CD4-positive, alpha-beta T cell treated with Interleukin-2 at 100 ng/mL for 4 hours (primary cell): Measurements from ENCODE around the gene NBL1.

Experiments used
- DNase-seq: peaks from one replicate; pipeline ENCODE4 v3.0.0-alpha.2; 2020; ENCODE audit warnings: low spot score

Gene NBL1

GRCh38 chr1:19643602-19644394 is at the start of gene NBL1:
NBL1 (plus strand) TSS chr1:19644311; CDS start chr1:19655031, 10,720 bp downstream.
- peak; percentile 69 for DNase-seq

DNA sequence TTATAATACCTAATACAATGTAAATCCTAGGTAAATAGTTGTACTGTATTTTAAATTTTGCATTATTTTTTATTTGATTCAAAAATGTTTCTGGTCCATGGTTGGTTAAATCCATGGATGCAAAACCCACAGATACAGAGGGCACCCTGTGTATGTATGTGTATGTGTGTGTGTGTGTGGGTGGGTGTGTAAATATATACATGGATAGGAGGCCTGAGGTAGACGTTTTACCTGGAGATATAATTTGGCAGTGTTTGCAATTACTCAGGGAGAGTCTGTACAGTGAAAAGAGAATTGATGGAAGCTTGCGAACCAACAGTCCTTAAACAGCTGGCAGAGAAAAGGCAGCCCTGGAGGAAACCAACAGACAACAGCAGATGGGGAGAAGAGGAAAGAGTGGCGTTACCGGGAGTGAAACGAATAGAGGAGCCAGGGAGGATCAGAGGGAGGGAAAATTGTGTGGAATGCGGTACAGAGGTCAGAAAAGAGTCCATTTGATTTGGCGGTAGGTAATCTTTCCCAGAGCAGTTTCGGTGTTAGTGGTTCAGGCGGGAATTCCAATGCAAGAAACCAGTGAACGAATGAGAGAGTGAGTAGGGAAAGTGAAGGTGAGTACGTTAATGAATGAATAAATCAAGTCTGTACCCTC is 47.9 kb upstream of the NBL1 start:
- no peak for DNase-seq

DNA sequence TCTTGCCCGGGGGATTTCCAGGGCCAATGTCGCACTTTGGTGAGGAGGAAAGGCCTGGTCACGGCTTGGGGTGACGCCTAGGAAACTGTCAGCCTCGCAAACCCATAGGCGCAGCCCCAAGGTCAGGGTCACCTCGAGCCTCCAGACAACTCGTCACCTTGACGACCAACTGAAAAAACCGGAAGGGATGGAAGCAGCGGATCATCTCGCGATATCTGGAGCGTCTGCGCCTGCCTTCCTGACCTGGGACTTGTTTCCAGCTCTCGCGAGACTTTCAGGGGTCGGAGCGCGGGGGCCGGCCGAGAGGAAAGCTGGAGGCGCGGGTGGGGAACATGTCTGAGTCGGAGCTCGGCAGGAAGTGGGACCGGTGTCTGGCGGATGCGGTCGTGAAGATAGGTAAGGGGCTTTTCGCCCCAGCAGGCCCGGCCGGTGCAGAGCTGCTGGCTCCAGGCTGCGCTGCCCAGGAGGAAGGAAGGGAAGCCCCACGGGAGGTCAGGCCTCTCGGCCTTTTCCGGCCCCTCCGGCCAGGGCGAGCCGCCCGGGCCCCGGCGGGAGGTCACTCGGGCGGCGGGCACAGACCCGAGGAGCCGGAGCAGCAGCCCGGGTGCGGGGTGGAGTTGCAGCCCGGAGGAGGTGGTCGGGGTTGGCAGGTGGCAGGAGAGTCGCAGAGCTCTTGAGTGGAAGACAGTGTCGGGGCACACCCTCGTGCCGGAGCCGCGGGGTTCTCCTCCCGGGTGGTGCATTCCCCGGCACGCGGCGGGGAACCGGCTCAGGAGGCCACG is 47.2 kb upstream of the NBL1 start:
- DNase-seq: peak; percentile 98

GRCh38 chr1:19597496-19598309 is 46.4 kb upstream of the NBL1 start:
- DNase-seq: peak; percentile 74

DNA sequence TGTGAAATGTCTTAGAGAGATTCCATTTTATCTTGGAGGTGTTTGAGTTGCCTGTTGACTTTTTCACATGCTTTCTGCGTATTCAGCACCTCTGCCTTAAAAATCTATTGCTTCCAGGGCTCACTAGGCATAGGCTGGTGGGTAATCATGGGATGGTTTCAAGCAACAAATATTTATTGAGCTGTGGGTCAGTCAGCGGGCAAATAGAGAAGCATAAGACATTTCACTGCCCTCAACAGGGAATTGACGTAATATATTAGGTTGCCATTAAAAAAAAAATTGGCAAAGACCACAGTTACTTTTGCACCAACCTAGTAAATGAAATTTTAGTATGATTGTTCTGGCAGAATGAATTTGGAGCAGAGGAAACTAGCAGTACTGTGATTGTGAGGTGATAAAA is 44.3 kb upstream of the NBL1 start:
- no peak for DNase-seq

DNA sequence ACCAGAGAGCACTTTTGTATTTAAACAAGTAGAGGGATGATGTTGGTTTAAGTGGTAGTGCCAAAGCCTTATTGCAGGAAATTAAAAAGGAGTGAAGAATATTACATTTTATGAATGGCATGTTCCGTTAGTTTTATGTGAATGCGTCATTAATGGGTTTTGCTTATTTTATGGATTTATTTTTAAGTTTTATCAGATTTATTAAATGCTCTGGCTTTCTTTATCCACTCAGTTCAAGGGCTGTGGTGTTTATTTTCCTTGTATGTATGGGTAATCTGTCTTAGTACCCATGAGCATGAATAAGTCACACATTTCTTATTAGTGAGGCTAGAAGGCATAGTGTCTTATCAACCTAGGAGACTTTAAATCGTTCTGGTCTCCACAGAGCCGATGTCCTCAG is 41.6 kb upstream of the NBL1 start:
- DNase-seq: no peak

DNA sequence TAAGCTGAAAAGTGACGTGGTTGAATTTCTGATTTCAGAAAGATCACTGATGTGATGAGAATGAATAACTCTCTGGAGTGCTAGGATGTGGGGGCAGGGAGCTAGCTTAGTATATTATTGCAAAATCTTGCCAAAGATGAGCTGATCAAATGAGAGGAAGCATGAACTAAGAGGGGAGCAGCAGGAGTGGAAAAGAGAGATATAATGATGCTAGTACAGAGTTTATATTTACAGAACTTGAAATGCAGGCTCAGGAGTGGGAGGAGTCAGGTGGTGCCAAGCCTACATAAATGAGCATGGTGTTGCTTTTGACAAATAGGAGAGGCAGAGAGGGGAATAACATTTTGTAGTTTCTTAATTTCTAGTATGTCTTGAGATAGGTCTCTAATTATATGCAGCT is 38.1 kb upstream of the NBL1 start:
- no peak for DNase-seq

GRCh38 chr1:19606817-19607642 is 37.1 kb upstream of the NBL1 start:
- peak; percentile 71 for DNase-seq

DNA sequence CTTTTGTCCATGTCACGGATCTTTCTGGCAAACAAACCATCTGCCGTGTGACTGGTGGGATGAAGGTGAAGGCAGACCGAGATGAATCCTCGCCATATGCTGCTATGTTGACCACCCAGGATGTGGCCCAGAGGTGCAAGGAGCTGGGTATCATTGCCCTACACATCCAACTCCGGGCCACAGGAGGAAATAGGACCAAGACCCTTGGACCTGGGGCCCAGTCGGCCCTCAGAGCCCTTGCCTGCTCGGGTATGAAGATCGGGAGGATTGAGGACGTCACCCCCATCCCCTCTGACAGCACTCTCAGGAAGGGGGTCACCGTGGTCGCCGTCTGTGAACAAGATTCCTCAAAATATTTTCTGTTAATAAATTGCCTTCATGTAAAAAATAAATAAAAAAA is 35.9 kb upstream of the NBL1 start:
- no peak for DNase-seq

- DNase-seq: no peak
Observed at GRCh38 chr1:19610282-19610981, 33.7 kb upstream of the NBL1 start.

DNA sequence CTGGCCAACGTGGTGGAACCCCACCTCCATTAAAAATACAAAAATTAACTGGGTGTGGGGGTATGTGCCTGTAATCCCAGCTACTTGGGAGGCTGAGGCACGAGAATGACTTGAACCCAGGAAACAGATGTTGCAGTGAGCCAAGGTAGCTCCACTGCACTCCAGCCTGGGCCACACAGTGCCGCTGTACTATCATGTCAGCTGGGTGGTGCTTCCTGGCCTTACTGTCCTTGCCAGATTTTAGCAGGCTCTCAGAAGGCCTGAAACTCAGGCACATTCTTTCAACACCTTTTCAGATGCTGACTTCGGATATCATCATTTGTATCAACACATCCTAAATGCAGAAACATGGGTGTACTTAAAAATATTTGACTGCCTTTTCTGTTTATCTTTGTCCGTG is 31.6 kb upstream of the NBL1 start:
- DNase-seq: no peak

- no peak for DNase-seq
Observed at GRCh38 chr1:19613171-19613703, 30.9 kb upstream of the NBL1 start.

GRCh38 chr1:19615438-19615837 is 28.7 kb upstream of the NBL1 start:
- no peak for DNase-seq

DNA sequence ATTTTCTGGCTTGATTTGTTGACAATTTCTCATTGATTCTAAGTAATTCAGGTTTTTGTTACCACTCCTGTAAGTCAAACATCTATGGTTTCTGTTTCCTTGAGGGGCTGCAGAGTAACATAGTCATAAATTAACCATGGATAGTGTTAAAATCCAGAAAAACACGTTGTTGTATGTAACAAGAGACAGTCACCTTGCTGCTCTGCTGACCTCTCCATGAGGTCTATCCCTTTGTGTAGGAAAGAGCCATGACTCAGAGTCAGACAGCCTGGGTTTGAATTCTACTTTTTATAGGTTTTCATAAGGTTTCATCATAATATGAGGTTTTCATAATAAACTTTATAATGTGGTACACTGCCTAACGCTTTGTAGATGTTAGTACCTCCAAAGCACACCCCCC is 27.6 kb upstream of the NBL1 start:
- DNase-seq: no peak

GRCh38 chr1:19617376-19617775 is 26.7 kb upstream of the NBL1 start:
- DNase-seq: no peak

DNA sequence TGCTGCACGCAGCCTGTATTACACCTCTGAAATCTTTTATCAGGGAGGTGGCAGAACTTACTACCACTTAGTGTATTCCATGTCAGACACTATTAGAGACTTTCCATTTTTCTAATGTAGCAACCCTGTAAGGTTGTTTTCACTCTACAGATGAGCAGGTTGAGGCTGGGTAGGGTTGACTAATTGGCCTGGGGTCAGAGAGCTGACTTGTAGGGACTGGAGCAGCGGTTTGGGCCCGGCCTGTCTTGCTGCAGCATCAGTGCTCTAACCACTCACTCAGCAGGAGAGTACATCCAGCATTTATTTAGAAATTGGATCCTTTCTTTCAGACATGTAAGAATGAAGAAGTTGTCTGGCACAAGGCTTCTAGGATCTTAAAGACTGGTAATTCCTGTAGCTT is 25.7 kb upstream of the NBL1 start:
- DNase-seq: no peak

DNA sequence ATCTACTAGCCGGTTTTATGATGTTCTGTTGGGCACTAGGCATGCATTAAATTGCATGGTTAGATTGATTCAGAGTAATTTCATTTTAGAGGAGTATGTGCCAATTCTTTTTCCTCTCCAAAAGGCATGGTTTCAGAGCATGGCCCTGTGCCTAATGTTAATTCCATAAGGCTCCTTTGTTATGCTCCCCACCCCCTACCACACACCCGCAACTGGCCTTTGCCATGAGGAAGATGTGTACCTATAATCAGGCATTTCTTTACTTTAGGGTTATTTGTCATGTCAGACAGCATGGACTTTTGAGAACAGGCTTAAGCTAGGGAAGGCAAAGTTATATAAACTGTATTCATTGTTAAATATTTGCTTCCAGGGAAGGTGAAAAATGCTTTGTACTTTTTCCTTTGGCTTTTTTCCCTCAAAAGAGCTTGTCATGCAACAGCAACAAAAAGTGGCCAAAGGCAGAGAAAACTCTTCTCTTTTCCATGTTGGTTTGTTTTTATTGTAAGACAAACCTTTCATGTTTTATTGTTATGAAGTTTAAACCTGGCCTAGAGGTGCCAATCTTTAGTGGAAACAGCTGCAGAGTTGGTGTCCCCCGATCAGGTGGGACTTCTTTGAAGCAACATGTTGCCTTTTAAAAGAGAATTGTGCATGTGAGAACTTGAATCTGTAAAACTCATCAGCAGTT is 24.3 kb upstream of the NBL1 start:
- no peak for DNase-seq

- DNase-seq: no peak
Observed at GRCh38 chr1:19620786-19621185, 23.3 kb upstream of the NBL1 start.

DNA sequence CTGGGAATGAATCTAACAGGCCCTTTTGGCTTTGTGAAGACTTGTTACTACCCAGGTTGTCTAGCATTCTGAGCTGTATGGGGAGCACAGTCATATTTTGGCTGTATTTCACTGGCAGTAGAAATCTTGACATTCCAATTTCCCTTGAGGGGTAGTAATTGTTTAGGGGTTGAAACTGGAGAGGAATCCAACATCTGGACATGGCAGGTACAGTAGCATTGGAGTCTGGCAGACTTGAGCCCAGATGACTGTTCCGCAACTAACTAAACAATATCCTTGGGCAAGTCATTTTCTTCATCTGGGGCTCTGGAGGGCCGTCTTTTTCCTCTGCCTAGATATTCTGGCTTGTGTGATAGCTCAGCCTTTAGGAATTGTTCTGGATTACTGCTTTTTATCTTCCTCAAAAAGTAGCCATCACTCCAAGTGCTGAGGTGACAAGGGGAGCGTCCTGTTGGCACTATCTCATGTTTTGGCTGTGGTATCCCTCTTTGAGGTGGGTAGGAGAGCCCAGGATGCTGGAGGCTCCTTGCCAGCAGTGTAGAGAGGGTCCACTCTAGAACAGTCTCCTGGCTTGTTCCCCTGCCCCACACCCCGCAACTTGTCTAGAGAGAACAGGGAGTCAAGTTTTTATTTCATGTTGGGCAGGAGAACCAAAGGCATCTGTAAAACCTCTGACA is 22.7 kb upstream of the NBL1 start:
- no peak for DNase-seq
